Neural progenitor cell (in vitro differentiated cells): ENCODE results near the gene OR6C74. TPM values are rescaled to one million over a fixed set of nuclear protein-coding genes. Genes with fewer than 3 reads are reported as not detected.

ENCODE experiments used
- DNase-seq: peaks from one replicate; pipeline ENCODE4 v3.0.0-alpha.2; 2016; ENCODE audit warnings: low spot score
- H2AFZ ChIP-seq: fragments of 200-600 bp; sonication (generic); replicated peaks from 2 replicates; pipeline ENCODE4 v1.6.1; 2016; ENCODE audit warnings: antibody characterized with exemption
- H3F3A ChIP-seq: fragments of 200-600 bp; sonication (generic); 2 replicates; pipeline ENCODE4 v1.6.1; 2016; ENCODE audit warnings: antibody characterized with exemption, low read depth
- H3K27ac ChIP-seq: fragments of 200-600 bp; sonication (generic); 2 replicates; pipeline ENCODE4 v1.5.1; 2016; ENCODE audit warnings: mild to moderate bottlenecking
- H3K27me3 ChIP-seq: fragments of 200-600 bp; sonication (generic); 2 replicates; pipeline ENCODE4 v1.6.1; 2016; ENCODE audit warnings: mild to moderate bottlenecking, moderate library complexity
- H3K36me3 ChIP-seq: fragments of 200-600 bp; sonication (generic); 2 replicates; pipeline ENCODE4 v1.5.1; 2016
- H3K4me1 ChIP-seq: fragments of 200-600 bp; sonication (generic); 2 replicates; pipeline ENCODE4 v1.6.1; 2016; ENCODE audit warnings: mixed run types
- H3K4me2 ChIP-seq: fragments of 200-600 bp; sonication (generic); 2 replicates; pipeline ENCODE4 v1.6.1; 2016
- H3K4me3 ChIP-seq: fragments of 200-600 bp; sonication (generic); 2 replicates; pipeline ENCODE4 v1.5.1; 2016
- H3K79me2 ChIP-seq: fragments of 200-600 bp; sonication (generic); 2 replicates; pipeline ENCODE4 v1.6.1; 2016; ENCODE audit warnings: low read depth
- H3K9ac ChIP-seq: fragments of 200-600 bp; sonication (generic); 2 replicates; pipeline ENCODE4 v1.6.1; 2016
- H3K9me3 ChIP-seq: fragments of 200-600 bp; sonication (generic); 2 replicates; pipeline ENCODE4 v1.5.1; 2016; ENCODE audit warnings: low read depth
- H4K20me1 ChIP-seq: fragments of 200-600 bp; sonication (generic); 2 replicates; pipeline ENCODE4 v1.6.1; 2016; ENCODE audit warnings: low read depth
- H3K27ac Mint-ChIP-seq: 3 replicates; pipeline ENCODE4 v1.8.0; 2021; ENCODE audit warnings: mixed read lengths
- H3K27me3 Mint-ChIP-seq: 2 replicates; pipeline ENCODE4 v1.8.0; 2022; ENCODE audit warnings: low read depth, mild to moderate bottlenecking, inconsistent platforms, moderate library complexity, mixed read lengths; ENCODE audit not compliant: insufficient read depth
- H3K36me3 Mint-ChIP-seq: 3 replicates; pipeline ENCODE4 v1.8.0; 2021; ENCODE audit warnings: mixed read lengths
- H3K4me1 Mint-ChIP-seq: 3 replicates; pipeline ENCODE4 v1.8.0; 2021; ENCODE audit warnings: mixed read lengths
- H3K4me3 Mint-ChIP-seq: 3 replicates; pipeline ENCODE4 v1.8.0; 2021; ENCODE audit warnings: mild to moderate bottlenecking, moderate library complexity, mixed read lengths
- H3K9me3 Mint-ChIP-seq: 3 replicates; pipeline ENCODE4 v1.8.0; 2020; ENCODE audit warnings: mixed read lengths
- EZH2 ChIP-seq: fragments of 200-600 bp; sonication (generic); IDR thresholded peaks from 2 replicates; pipeline ENCODE4 v1.6.1; 2017; ENCODE audit warnings: antibody characterized with exemption, mild to moderate bottlenecking, moderate library complexity
- EZH2phosphoT487 ChIP-seq: fragments of 200-600 bp; sonication (generic); IDR thresholded peaks from 2 replicates; pipeline ENCODE4 v1.6.1; 2017; ENCODE audit warnings: antibody characterized with exemption
- total RNA-seq: library from RNA; depleted of rRNA; stranded (reverse); fragments of >200 nt; gene quantifications from 2 replicates; pipeline ENCODE4 v1.2.3, GENCODE V29; 2015; ENCODE audit warnings: low replicate concordance
- TF ChIP-seq, protein P1 (sequence below): fragments of 200-600 bp; sonication (generic); IDR thresholded peaks from 2 replicates; pipeline ENCODE4 v1.5.1; 2017; ENCODE audit warnings: antibody characterized with exemption, mild to moderate bottlenecking

The OR6C74 gene
- total RNA-seq, 1 donor from 2014 or later, result not detected

DNA sequence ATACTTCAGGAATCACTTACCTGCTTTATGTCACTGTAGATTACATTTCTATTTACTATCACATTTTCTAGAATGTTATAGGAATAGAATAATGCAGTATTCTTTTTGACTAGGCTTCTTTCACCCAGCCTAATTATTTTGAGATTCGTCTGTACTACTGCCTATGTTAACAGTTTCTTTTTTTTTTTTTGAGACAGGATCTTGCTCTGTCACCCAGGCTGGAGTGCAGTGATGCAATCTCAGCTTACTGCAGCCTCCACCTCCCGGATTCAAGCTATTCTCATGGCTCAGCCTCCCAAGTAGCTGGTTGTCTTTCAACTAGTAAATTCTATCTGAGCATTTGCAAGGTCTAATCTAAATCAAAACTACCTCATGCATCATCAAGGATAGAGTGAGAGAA is 45.6 kb downstream of the OR6C74 start:
- no peak overlapping the region for H3K27ac ChIP-seq
- no peak overlapping the region for H2AFZ ChIP-seq
- H3K4me3 ChIP-seq, result no peak overlapping the region
- no peaks in the 10 kb centered on the region for H3K9me3 ChIP-seq
- no peaks in the 10 kb centered on the region for H4K20me1 ChIP-seq
- H3K4me1 ChIP-seq, result no peaks in the 10 kb centered on the region
- no peak overlapping the region for H3K27ac Mint-ChIP-seq
- no peaks in the 10 kb centered on the region for H3K27me3 ChIP-seq
- TF ChIP-seq, protein P1, sequence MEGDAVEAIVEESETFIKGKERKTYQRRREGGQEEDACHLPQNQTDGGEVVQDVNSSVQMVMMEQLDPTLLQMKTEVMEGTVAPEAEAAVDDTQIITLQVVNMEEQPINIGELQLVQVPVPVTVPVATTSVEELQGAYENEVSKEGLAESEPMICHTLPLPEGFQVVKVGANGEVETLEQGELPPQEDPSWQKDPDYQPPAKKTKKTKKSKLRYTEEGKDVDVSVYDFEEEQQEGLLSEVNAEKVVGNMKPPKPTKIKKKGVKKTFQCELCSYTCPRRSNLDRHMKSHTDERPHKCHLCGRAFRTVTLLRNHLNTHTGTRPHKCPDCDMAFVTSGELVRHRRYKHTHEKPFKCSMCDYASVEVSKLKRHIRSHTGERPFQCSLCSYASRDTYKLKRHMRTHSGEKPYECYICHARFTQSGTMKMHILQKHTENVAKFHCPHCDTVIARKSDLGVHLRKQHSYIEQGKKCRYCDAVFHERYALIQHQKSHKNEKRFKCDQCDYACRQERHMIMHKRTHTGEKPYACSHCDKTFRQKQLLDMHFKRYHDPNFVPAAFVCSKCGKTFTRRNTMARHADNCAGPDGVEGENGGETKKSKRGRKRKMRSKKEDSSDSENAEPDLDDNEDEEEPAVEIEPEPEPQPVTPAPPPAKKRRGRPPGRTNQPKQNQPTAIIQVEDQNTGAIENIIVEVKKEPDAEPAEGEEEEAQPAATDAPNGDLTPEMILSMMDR, result no peak
- TF ChIP-seq EZH2, result no peak
- TF ChIP-seq EZH2phosphoT487, result no peak
- no peak overlapping the region for H3K4me3 Mint-ChIP-seq
- H3K4me2 ChIP-seq, result no peak overlapping the region
- no peaks in the 10 kb centered on the region for H3K36me3 Mint-ChIP-seq
- no peak for DNase-seq
- H3K36me3 ChIP-seq, result no peaks in the 10 kb centered on the region
- no peaks in the 10 kb centered on the region for H3K27me3 Mint-ChIP-seq
- H3K79me2 ChIP-seq, result no peaks in the 10 kb centered on the region
- no peaks in the 10 kb centered on the region for H3K4me1 Mint-ChIP-seq
- H3F3A ChIP-seq, result no peaks in the 10 kb centered on the region
- no peak overlapping the region for H3K9ac ChIP-seq
- H3K9me3 Mint-ChIP-seq, result no peaks in the 10 kb centered on the region

Other genes starting within 250 kb of the OR6C74 start
- gene NEUROD4, start 224.6 kb upstream of the OR6C74 start, total RNA-seq, result 0.62 and 1.8 TPM in 2 replicates
- gene OR9K2, start 118.2 kb upstream of the OR6C74 start, total RNA-seq, result not detected in 2 replicates
- gene OR10A7, start 23.6 kb upstream of the OR6C74 start, total RNA-seq, result not detected in 2 replicates
- not detected in 2 replicates for gene OR6C6, start 52.0 kb downstream of the OR6C74 start, total RNA-seq
- gene OR6C1, start 69.7 kb downstream of the OR6C74 start, total RNA-seq, result not detected in 2 replicates
- gene OR6C3, start 86.1 kb downstream of the OR6C74 start, total RNA-seq, result not detected in 2 replicates
- not detected in 2 replicates for gene OR6C75, start 118.4 kb downstream of the OR6C74 start, total RNA-seq
- gene OR6C65, start 155.9 kb downstream of the OR6C74 start, total RNA-seq, result not detected in 2 replicates
- gene OR6C76, start 181.6 kb downstream of the OR6C74 start, total RNA-seq, result not detected in 2 replicates
- not detected in 2 replicates for gene OR6C2, start 199.5 kb downstream of the OR6C74 start, total RNA-seq
- gene OR6C70, start 225.5 kb downstream of the OR6C74 start, total RNA-seq, result not detected in 2 replicates
- gene OR6C68, start 247.8 kb downstream of the OR6C74 start, total RNA-seq, result not detected in 2 replicates